HepG2 (cell line): ENCODE data around the gene CCDC201. TPM values are rescaled to one million over a fixed set of nuclear protein-coding genes. Genes with fewer than 3 reads are reported as not detected.

Experiments used
- POLR2AphosphoS5 ChIP-seq: IDR thresholded peaks from 2 replicates; pipeline ENCODE4 v1.6.1; 2012; ENCODE audit warnings: low read depth, low read length
- RARG ChIP-seq: sonication (generic); formaldehyde crosslinking; IDR thresholded peaks from 2 replicates; pipeline ENCODE4 v1.4.0; 2020; ENCODE audit warnings: low read depth, mild to moderate bottlenecking, missing genetic modification reagents
- REPIN1 ChIP-seq: sonication (generic); formaldehyde crosslinking; IDR thresholded peaks from 2 replicates; pipeline ENCODE4 v1.8.0; 2022; ENCODE audit warnings: missing genetic modification reagents, low read depth, mild to moderate bottlenecking, borderline replicate concordance
- SAFB2 ChIP-seq: sonication (generic); formaldehyde crosslinking; IDR thresholded peaks from 2 replicates; pipeline ENCODE4 v1.5.1; 2020; ENCODE audit warnings: missing genetic modification reagents, low read depth, mild to moderate bottlenecking, borderline replicate concordance
- SALL1 ChIP-seq: sonication (generic); formaldehyde crosslinking; IDR thresholded peaks from 2 replicates; pipeline ENCODE4 v1.8.0; 2022; ENCODE audit warnings: mild to moderate bottlenecking, missing genetic modification reagents
- SAP130 ChIP-seq: IDR thresholded peaks from 2 replicates; pipeline ENCODE4 v1.6.1; 2016; ENCODE audit warnings: low read depth
- SMARCC2 ChIP-seq: fragments of 450-650 bp; IDR thresholded peaks from 2 replicates; pipeline ENCODE4 v1.6.1; 2017; ENCODE audit warnings: antibody characterized with exemption, mild to moderate bottlenecking
- ZKSCAN8 ChIP-seq: IDR thresholded peaks from 2 replicates; pipeline ENCODE4 v1.6.1; 2016; ENCODE audit warnings: borderline replicate concordance, missing genetic modification reagents, missing compliant biosample characterization
- ZNF317 ChIP-seq: sonication (generic); formaldehyde crosslinking; IDR thresholded peaks from 2 replicates; pipeline ENCODE4 v1.5.0; 2020; ENCODE audit warnings: mild to moderate bottlenecking, missing genetic modification reagents
- ZNF570 ChIP-seq: sonication (generic); formaldehyde crosslinking; IDR thresholded peaks from 2 replicates; pipeline ENCODE4 v1.4.0; 2020; ENCODE audit warnings: mild to moderate bottlenecking, missing genetic modification reagents, borderline replicate concordance
- ZNF782 ChIP-seq: sonication (generic); formaldehyde crosslinking; IDR thresholded peaks from 2 replicates; pipeline ENCODE4 v1.4.0; 2020; ENCODE audit warnings: missing genetic modification reagents, mild to moderate bottlenecking, borderline replicate concordance
- polyA plus RNA-seq, 8 experiments: library from polyadenylated mRNA; depleted of rRNA in 3 of 8; stranded (reverse) in 7 of 8; unstranded in 1 of 8; fragments of >200 nt; fragmentation: Illumina TruSeq in 4 of 8; extraction: Trizol in 4 of 8; gene quantifications; 2 replicates each; pipeline versions ENCODE4 v1.2.1 to v1.2.3, GENCODE V29; 2011 to 2016; ENCODE audit warnings: low read depth in 4 of 8, missing spikeins in 1 of 8, mixed read lengths in 1 of 8; ENCODE audit not compliant: insufficient read depth in 1 of 8
- total RNA-seq, 5 experiments: library from RNA; depleted of rRNA; stranded (reverse); fragments of >200 nt; fragmentation: Illumina TruSeq; extraction: Trizol; gene quantifications; 2 replicates each; pipeline ENCODE4 v1.2.3, GENCODE V29; 2016; ENCODE audit warnings: low read depth in 1 of 5
- TF ChIP-seq, protein P1 (sequence below): sonication (generic); formaldehyde crosslinking; IDR thresholded peaks from 2 replicates; pipeline ENCODE4 v1.4.0; 2020; ENCODE audit warnings: missing genetic modification reagents
- TF ChIP-seq, protein P2 (sequence below): sonication (generic); formaldehyde crosslinking; conservative IDR thresholded peaks from 2 replicates; pipeline ENCODE4 v1.8.0; 2022; ENCODE audit warnings: missing genetic modification reagents
- TF ChIP-seq, protein P3 (sequence below): IDR thresholded peaks from 2 replicates; pipeline ENCODE4 v1.6.1; 2018; ENCODE audit warnings: missing genetic modification reagents, mild to moderate bottlenecking, missing compliant biosample characterization
- TF ChIP-seq, protein P4 (sequence below), 2 experiments: sonication (generic) in 1 of 2; formaldehyde crosslinking in 1 of 2; IDR thresholded peaks; 2 replicates each; pipeline versions ENCODE4 v1.4.0 to v1.6.1; 2018 to 2020; ENCODE audit warnings: missing genetic modification reagents in 2 of 2, borderline replicate concordance in 1 of 2, low read depth in 1 of 2, mild to moderate bottlenecking in 1 of 2, missing biosample characterization in 1 of 2
- TF ChIP-seq, protein P5 (sequence below): sonication (generic); formaldehyde crosslinking; IDR thresholded peaks from 2 replicates; pipeline ENCODE4 v1.4.0; 2020; ENCODE audit warnings: missing genetic modification reagents, borderline replicate concordance
- TF ChIP-seq, protein P6 (sequence below): sonication (generic); formaldehyde crosslinking; IDR thresholded peaks from 2 replicates; pipeline ENCODE4 v1.4.0; 2020; ENCODE audit warnings: mild to moderate bottlenecking, low read depth, missing genetic modification reagents

CCDC201 gene
- total and polyA plus RNA-seq, 2 of the 13 experiments (the other 11 are each of a cell fraction or from before 2014, with no cell fraction given) = 0.92 TPM; not detected in 1

DNA sequence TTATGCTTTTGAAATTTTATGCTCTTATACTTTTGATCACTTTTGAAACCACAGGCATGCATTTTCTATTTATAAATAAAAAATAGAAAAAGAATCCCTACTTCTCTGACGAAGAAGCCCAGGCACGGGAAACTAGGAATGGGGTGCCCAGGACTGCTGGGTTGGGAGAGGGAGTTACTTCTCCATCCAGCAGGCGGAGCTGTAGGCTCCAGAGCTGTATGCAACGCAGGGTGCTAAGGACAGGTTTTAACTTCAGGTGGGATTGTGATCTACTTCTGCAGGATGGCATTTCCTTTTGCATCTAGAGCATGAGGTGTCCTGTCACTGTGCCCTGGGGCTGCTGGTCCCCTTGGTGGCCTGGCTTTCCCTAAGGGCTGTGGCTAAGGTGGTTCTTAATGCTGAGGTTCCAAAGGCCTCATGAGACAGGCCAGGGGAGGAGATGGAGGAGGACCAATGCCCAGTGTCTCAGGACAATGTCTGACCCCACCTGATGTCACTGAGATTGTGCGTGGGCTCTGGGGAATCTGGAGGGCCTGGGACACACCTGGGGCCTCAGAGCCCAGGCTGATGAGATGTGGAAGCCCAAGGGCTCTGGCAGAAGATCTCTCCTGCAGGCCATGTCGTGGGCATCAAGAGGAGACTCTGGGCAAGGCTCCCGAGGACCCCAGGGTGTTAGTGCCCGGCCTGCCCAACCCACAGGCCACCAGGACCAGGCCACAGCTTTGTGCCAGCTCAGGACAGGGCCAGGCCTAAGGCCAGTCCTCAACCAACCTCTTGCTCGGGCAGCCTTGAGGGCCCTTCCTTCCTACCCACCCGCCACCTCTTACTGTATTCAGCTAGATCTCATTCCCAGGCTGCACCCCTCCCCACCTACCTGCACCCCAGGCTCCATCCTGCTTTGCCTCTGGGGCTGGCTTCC, 507 bp downstream of the CCDC201 start (continued):
- TF ChIP-seq ZNF782 (CRISPR knock-in tag) = no peak
- no peak for TF ChIP-seq ZNF317 (CRISPR knock-in tag)
- TF ChIP-seq REPIN1 (CRISPR knock-in tag) = no peak
- TF ChIP-seq, protein P1, sequence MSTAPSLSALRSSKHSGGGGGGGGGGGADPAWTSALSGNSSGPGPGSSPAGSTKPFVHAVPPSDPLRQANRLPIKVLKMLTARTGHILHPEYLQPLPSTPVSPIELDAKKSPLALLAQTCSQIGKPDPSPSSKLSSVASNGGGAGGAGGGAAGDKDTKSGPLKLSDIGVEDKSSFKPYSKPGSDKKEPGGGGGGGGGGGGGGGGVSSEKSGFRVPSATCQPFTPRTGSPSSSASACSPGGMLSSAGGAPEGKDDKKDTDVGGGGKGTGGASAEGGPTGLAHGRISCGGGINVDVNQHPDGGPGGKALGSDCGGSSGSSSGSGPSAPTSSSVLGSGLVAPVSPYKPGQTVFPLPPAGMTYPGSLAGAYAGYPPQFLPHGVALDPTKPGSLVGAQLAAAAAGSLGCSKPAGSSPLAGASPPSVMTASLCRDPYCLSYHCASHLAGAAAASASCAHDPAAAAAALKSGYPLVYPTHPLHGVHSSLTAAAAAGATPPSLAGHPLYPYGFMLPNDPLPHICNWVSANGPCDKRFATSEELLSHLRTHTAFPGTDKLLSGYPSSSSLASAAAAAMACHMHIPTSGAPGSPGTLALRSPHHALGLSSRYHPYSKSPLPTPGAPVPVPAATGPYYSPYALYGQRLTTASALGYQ (CRISPR knock-in tag) = no peak
- TF ChIP-seq, protein P2, sequence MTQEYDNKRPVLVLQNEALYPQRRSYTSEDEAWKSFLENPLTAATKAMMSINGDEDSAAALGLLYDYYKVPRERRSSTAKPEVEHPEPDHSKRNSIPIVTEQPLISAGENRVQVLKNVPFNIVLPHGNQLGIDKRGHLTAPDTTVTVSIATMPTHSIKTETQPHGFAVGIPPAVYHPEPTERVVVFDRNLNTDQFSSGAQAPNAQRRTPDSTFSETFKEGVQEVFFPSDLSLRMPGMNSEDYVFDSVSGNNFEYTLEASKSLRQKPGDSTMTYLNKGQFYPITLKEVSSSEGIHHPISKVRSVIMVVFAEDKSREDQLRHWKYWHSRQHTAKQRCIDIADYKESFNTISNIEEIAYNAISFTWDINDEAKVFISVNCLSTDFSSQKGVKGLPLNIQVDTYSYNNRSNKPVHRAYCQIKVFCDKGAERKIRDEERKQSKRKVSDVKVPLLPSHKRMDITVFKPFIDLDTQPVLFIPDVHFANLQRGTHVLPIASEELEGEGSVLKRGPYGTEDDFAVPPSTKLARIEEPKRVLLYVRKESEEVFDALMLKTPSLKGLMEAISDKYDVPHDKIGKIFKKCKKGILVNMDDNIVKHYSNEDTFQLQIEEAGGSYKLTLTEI (CRISPR knock-in tag) = no peak
- TF ChIP-seq, protein P3, sequence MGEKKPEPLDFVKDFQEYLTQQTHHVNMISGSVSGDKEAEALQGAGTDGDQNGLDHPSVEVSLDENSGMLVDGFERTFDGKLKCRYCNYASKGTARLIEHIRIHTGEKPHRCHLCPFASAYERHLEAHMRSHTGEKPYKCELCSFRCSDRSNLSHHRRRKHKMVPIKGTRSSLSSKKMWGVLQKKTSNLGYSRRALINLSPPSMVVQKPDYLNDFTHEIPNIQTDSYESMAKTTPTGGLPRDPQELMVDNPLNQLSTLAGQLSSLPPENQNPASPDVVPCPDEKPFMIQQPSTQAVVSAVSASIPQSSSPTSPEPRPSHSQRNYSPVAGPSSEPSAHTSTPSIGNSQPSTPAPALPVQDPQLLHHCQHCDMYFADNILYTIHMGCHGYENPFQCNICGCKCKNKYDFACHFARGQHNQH (CRISPR knock-in tag) = peak; percentile 30; the same call in 1 of the 2 replicates
- TF ChIP-seq SALL1 (CRISPR knock-in tag) = peak; percentile 58
- TF ChIP-seq ZNF570 (CRISPR knock-in tag) = no peak
- no peak for TF ChIP-seq RARG
- TF ChIP-seq SAP130 (CRISPR knock-in tag) = 0 out of 2 replicates have a peak, but pooled peaks have one; percentile 13
- no peak for TF ChIP-seq POLR2AphosphoS5
- TF ChIP-seq, protein P4, sequence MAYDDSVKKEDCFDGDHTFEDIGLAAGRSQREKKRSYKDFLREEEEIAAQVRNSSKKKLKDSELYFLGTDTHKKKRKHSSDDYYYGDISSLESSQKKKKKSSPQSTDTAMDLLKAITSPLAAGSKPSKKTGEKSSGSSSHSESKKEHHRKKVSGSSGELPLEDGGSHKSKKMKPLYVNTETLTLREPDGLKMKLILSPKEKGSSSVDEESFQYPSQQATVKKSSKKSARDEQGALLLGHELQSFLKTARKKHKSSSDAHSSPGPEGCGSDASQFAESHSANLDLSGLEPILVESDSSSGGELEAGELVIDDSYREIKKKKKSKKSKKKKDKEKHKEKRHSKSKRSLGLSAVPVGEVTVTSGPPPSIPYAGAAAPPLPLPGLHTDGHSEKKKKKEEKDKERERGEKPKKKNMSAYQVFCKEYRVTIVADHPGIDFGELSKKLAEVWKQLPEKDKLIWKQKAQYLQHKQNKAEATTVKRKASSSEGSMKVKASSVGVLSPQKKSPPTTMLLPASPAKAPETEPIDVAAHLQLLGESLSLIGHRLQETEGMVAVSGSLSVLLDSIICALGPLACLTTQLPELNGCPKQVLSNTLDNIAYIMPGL (CRISPR knock-in tag; IDR thresholded peaks at IDR 0.05; ENCODE audit: borderline replicate concordance in 1 of 2, low read depth in 1 of 2) = peak in 1 of 2 experiments; percentile 77; a peak in 1 of 4 replicates
- TF ChIP-seq, protein P5, sequence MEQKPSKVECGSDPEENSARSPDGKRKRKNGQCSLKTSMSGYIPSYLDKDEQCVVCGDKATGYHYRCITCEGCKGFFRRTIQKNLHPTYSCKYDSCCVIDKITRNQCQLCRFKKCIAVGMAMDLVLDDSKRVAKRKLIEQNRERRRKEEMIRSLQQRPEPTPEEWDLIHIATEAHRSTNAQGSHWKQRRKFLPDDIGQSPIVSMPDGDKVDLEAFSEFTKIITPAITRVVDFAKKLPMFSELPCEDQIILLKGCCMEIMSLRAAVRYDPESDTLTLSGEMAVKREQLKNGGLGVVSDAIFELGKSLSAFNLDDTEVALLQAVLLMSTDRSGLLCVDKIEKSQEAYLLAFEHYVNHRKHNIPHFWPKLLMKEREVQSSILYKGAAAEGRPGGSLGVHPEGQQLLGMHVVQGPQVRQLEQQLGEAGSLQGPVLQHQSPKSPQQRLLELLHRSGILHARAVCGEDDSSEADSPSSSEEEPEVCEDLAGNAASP (CRISPR knock-in tag) = no peak
- TF ChIP-seq, protein P6, sequence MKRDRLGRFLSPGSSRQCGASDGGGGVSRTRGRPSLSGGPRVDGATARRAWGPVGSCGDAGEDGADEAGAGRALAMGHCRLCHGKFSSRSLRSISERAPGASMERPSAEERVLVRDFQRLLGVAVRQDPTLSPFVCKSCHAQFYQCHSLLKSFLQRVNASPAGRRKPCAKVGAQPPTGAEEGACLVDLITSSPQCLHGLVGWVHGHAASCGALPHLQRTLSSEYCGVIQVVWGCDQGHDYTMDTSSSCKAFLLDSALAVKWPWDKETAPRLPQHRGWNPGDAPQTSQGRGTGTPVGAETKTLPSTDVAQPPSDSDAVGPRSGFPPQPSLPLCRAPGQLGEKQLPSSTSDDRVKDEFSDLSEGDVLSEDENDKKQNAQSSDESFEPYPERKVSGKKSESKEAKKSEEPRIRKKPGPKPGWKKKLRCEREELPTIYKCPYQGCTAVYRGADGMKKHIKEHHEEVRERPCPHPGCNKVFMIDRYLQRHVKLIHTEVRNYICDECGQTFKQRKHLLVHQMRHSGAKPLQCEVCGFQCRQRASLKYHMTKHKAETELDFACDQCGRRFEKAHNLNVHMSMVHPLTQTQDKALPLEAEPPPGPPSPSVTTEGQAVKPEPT (CRISPR knock-in tag) = no peak
- TF ChIP-seq SAFB2 (CRISPR knock-in tag) = no peak
- no peak for TF ChIP-seq SMARCC2
- no peak for TF ChIP-seq ZKSCAN8 (CRISPR knock-in tag)
